GM23338 (cell line): ENCODE results near the gene CD276.

Experiments
- CREB1 ChIP-seq: fragments of 250-450 bp; sonication (Bioruptor Pico); IDR thresholded peaks from 2 replicates; pipeline ENCODE4 v1.5.0; 2020; ENCODE audit warnings: low read depth, mild to moderate bottlenecking, moderate library complexity
- ETS1 ChIP-seq: IDR thresholded peaks from 2 replicates; pipeline ENCODE4 v1.6.1; 2016; ENCODE audit warnings: antibody characterized with exemption
- EZH2 ChIP-seq: fragments of 200-600 bp; sonication (generic); IDR thresholded peaks from one replicate; pipeline ENCODE4 v1.8.0; 2017; ENCODE audit warnings: antibody characterized with exemption, mild to moderate bottlenecking, low read depth; ENCODE audit not compliant: unreplicated experiment
- EZH2phosphoT487 ChIP-seq: fragments of 200-600 bp; sonication (generic); IDR thresholded peaks from one replicate; pipeline ENCODE4 v1.8.1; 2018; ENCODE audit warnings: antibody characterized with exemption; ENCODE audit not compliant: unreplicated experiment
- JUNB ChIP-seq: IDR thresholded peaks from one replicate; pipeline ENCODE4 v1.6.1; 2016; ENCODE audit warnings: antibody characterized with exemption; ENCODE audit not compliant: unreplicated experiment
- NANOG ChIP-seq: IDR thresholded peaks from 2 replicates; pipeline ENCODE4 v1.6.1; 2016; ENCODE audit warnings: antibody characterized with exemption, borderline replicate concordance
- POLR2AphosphoS5 ChIP-seq: IDR thresholded peaks from 2 replicates; pipeline ENCODE4 v1.6.1; 2016; ENCODE audit warnings: antibody characterized with exemption, low read depth
- ZNF331 ChIP-seq: fragments of 250-450 bp; sonication (Bioruptor Pico); IDR thresholded peaks from 2 replicates; pipeline ENCODE4 v1.5.0; 2020; ENCODE audit warnings: low read depth, mild to moderate bottlenecking, moderate library complexity
- TF ChIP-seq, protein P1 (sequence below), 2 experiments: fragments of 200-600 bp in 1 of 2; sonication (generic) in 1 of 2; conservative IDR thresholded peaks; 2 replicates each; pipeline versions ENCODE4 v1.5.1 to v1.6.1; 2016 to 2017; ENCODE audit warnings: antibody characterized with exemption in 2 of 2, low read depth in 2 of 2, mild to moderate bottlenecking in 2 of 2, moderate library complexity in 1 of 2
- TF ChIP-seq, protein P2 (sequence below): IDR thresholded peaks from one replicate; pipeline ENCODE4 v1.6.1; 2018; ENCODE audit warnings: antibody characterized with exemption; ENCODE audit not compliant: unreplicated experiment

DNA sequence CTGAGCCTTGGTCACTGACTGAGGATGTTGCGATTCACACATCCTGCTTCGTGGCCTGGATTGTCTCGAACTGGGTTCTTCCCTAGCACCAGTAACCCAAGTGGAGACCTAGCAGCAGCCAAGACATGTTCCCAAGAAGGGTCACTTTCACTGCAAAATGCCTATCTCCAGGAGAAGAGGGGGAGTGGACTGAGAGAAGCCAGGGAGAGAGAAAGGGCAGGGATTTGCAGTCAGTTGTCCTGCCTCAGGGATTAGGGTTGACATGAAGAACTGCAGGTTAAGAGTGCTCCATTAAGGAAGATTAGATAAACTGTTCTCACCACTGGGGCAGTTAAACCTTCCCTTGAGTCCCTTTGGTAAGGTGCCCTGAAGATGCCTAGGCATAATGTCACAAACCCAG lies 5.7 kb upstream of the CD276 start:
- no peak for TF ChIP-seq POLR2AphosphoS5
- no peak for TF ChIP-seq EZH2phosphoT487
- TF ChIP-seq EZH2 = no peak
- TF ChIP-seq, protein P1, sequence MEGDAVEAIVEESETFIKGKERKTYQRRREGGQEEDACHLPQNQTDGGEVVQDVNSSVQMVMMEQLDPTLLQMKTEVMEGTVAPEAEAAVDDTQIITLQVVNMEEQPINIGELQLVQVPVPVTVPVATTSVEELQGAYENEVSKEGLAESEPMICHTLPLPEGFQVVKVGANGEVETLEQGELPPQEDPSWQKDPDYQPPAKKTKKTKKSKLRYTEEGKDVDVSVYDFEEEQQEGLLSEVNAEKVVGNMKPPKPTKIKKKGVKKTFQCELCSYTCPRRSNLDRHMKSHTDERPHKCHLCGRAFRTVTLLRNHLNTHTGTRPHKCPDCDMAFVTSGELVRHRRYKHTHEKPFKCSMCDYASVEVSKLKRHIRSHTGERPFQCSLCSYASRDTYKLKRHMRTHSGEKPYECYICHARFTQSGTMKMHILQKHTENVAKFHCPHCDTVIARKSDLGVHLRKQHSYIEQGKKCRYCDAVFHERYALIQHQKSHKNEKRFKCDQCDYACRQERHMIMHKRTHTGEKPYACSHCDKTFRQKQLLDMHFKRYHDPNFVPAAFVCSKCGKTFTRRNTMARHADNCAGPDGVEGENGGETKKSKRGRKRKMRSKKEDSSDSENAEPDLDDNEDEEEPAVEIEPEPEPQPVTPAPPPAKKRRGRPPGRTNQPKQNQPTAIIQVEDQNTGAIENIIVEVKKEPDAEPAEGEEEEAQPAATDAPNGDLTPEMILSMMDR (conservative IDR thresholded peaks at IDR 0.05; ENCODE audit: low read depth in 2 of 2) = no peak
- TF ChIP-seq, protein P2, sequence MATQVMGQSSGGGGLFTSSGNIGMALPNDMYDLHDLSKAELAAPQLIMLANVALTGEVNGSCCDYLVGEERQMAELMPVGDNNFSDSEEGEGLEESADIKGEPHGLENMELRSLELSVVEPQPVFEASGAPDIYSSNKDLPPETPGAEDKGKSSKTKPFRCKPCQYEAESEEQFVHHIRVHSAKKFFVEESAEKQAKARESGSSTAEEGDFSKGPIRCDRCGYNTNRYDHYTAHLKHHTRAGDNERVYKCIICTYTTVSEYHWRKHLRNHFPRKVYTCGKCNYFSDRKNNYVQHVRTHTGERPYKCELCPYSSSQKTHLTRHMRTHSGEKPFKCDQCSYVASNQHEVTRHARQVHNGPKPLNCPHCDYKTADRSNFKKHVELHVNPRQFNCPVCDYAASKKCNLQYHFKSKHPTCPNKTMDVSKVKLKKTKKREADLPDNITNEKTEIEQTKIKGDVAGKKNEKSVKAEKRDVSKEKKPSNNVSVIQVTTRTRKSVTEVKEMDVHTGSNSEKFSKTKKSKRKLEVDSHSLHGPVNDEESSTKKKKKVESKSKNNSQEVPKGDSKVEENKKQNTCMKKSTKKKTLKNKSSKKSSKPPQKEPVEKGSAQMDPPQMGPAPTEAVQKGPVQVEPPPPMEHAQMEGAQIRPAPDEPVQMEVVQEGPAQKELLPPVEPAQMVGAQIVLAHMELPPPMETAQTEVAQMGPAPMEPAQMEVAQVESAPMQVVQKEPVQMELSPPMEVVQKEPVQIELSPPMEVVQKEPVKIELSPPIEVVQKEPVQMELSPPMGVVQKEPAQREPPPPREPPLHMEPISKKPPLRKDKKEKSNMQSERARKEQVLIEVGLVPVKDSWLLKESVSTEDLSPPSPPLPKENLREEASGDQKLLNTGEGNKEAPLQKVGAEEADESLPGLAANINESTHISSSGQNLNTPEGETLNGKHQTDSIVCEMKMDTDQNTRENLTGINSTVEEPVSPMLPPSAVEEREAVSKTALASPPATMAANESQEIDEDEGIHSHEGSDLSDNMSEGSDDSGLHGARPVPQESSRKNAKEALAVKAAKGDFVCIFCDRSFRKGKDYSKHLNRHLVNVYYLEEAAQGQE = no peak
- TF ChIP-seq NANOG = no peak
- no peak for TF ChIP-seq JUNB
- no peak for TF ChIP-seq ETS1
- no peak for TF ChIP-seq CREB1 (CRISPR knock-in tag)
- TF ChIP-seq ZNF331 = no peak
